Neural cell (in vitro differentiated cells): ENCODE data around the gene ZFP1.

Source experiments
- EP300 ChIP-seq: fragments of 450-650 bp; conservative IDR thresholded peaks from 2 replicates; pipeline ENCODE4 v1.6.1; 2014; ENCODE audit warnings: antibody characterized with exemption, mild to moderate bottlenecking, moderate library complexity; ENCODE audit not compliant: poor library complexity, severe bottlenecking
- EZH2 ChIP-seq: fragments of 200-600, 300-800 bp; shearing (Covaris generic), sonication (generic); IDR thresholded peaks from 2 replicates; pipeline ENCODE4 v1.6.1; 2014; ENCODE audit warnings: antibody characterized with exemption, low read length, borderline replicate concordance, mild to moderate bottlenecking; ENCODE audit not compliant: insufficient read depth, poor library complexity, severe bottlenecking
- MXI1 ChIP-seq: fragments of 450-650 bp; conservative IDR thresholded peaks from 2 replicates; pipeline ENCODE4 v1.6.1; 2014; ENCODE audit warnings: antibody characterized with exemption, mild to moderate bottlenecking; ENCODE audit not compliant: poor library complexity, severe bottlenecking
- RAD21 ChIP-seq: fragments of 450-650 bp; conservative IDR thresholded peaks from 2 replicates; pipeline ENCODE4 v1.6.1; 2014; ENCODE audit warnings: antibody characterized with exemption, mild to moderate bottlenecking, moderate library complexity
- SMC3 ChIP-seq: fragments of 450-650 bp; conservative IDR thresholded peaks from 2 replicates; pipeline ENCODE4 v1.6.1; 2014; ENCODE audit warnings: antibody characterized with exemption, mild to moderate bottlenecking, moderate library complexity; ENCODE audit not compliant: poor library complexity
- TAF1 ChIP-seq: IDR thresholded peaks from 2 replicates; pipeline ENCODE4 v1.6.1; 2012; ENCODE audit warnings: low read depth
- TF ChIP-seq, protein P1 (sequence below): fragments of 450-650 bp; IDR thresholded peaks from 2 replicates; pipeline ENCODE4 v1.5.1; 2014; ENCODE audit warnings: antibody characterized with exemption, mild to moderate bottlenecking, moderate library complexity; ENCODE audit not compliant: poor library complexity, severe bottlenecking
- TF ChIP-seq, protein P2 (sequence below): IDR thresholded peaks from 2 replicates; pipeline ENCODE4 v1.6.1; 2012; ENCODE audit warnings: borderline replicate concordance

DNA sequence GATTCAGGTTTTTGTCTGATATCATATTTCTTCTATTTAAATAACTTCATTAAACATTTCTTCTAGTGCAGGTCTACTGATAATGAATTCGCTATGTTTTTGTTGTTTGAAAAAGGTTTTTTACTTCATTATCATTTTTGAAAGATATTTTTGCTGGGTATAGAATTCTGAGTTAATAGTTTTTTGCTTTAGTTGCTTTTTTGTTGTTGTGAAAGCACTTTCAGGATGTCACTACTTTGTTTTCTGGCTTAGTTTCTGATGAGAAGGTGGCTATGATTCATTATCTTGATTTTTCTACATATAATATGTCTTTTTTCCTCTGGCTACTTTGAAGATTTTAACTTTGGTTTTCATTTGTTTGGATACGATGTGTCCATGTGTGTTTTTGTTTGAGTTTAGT is 3.5 kb downstream of the ZFP1 start:
- TF ChIP-seq, protein P1, sequence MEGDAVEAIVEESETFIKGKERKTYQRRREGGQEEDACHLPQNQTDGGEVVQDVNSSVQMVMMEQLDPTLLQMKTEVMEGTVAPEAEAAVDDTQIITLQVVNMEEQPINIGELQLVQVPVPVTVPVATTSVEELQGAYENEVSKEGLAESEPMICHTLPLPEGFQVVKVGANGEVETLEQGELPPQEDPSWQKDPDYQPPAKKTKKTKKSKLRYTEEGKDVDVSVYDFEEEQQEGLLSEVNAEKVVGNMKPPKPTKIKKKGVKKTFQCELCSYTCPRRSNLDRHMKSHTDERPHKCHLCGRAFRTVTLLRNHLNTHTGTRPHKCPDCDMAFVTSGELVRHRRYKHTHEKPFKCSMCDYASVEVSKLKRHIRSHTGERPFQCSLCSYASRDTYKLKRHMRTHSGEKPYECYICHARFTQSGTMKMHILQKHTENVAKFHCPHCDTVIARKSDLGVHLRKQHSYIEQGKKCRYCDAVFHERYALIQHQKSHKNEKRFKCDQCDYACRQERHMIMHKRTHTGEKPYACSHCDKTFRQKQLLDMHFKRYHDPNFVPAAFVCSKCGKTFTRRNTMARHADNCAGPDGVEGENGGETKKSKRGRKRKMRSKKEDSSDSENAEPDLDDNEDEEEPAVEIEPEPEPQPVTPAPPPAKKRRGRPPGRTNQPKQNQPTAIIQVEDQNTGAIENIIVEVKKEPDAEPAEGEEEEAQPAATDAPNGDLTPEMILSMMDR, result no peak
- no peak for TF ChIP-seq EZH2
- TF ChIP-seq EP300, result no peak
- TF ChIP-seq, protein P2, sequence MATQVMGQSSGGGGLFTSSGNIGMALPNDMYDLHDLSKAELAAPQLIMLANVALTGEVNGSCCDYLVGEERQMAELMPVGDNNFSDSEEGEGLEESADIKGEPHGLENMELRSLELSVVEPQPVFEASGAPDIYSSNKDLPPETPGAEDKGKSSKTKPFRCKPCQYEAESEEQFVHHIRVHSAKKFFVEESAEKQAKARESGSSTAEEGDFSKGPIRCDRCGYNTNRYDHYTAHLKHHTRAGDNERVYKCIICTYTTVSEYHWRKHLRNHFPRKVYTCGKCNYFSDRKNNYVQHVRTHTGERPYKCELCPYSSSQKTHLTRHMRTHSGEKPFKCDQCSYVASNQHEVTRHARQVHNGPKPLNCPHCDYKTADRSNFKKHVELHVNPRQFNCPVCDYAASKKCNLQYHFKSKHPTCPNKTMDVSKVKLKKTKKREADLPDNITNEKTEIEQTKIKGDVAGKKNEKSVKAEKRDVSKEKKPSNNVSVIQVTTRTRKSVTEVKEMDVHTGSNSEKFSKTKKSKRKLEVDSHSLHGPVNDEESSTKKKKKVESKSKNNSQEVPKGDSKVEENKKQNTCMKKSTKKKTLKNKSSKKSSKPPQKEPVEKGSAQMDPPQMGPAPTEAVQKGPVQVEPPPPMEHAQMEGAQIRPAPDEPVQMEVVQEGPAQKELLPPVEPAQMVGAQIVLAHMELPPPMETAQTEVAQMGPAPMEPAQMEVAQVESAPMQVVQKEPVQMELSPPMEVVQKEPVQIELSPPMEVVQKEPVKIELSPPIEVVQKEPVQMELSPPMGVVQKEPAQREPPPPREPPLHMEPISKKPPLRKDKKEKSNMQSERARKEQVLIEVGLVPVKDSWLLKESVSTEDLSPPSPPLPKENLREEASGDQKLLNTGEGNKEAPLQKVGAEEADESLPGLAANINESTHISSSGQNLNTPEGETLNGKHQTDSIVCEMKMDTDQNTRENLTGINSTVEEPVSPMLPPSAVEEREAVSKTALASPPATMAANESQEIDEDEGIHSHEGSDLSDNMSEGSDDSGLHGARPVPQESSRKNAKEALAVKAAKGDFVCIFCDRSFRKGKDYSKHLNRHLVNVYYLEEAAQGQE, result no peak
- TF ChIP-seq SMC3, result no peak
- TF ChIP-seq MXI1, result no peak
- TF ChIP-seq TAF1, result no peak
- no peak for TF ChIP-seq RAD21
